Thoracic aorta (tissue), 2 donors: Measurements from ENCODE around the gene SYNGAP1. TPM values are rescaled to one million over a fixed set of nuclear protein-coding genes. Genes with fewer than 3 reads are reported as not detected.

ENCODE experiments used
- ATAC-seq: fragments of 150-250 bp; one replicate; pipeline ENCODE4 v1.8.0; 2017; ENCODE audit warnings: low read depth; ENCODE audit not compliant: insufficient number of reproducible peaks, low FRiP score
- DNase-seq: peaks from one replicate; pipeline ENCODE4 v3.0.0-alpha.2; 2020; ENCODE audit warnings: low spot score
- H3K27ac ChIP-seq, 2 donors: fragments of 200-600 bp; sonication (generic); 1 replicate in 1 of 2; 2 replicates in 1 of 2; pipeline ENCODE4 v1.5.1; 2016; ENCODE audit warnings: mild to moderate bottlenecking in 2 of 2, moderate library complexity in 2 of 2
- H3K27me3 ChIP-seq: fragments of 200-600 bp; sonication (generic); replicated peaks from 2 replicates; pipeline ENCODE4 v1.6.0; 2016; ENCODE audit warnings: mild to moderate bottlenecking; ENCODE audit not compliant: insufficient read depth
- H3K36me3 ChIP-seq: fragments of 200-600 bp; sonication (generic); one replicate; pipeline ENCODE4 v1.5.1; 2016
- H3K4me1 ChIP-seq, 2 donors: fragments of 200-600 bp; sonication (generic); 1 replicate in 1 of 2; 2 replicates in 1 of 2; pipeline versions ENCODE4 v1.5.1 to v1.6.0; 2016; ENCODE audit warnings: low read depth in 2 of 2, mild to moderate bottlenecking in 1 of 2; ENCODE audit not compliant: control insufficient read depth in 1 of 2
- H3K4me3 ChIP-seq: fragments of 200-600 bp; sonication (generic); 2 replicates; pipeline ENCODE4 v1.5.1; 2016; ENCODE audit warnings: mild to moderate bottlenecking
- H3K9me3 ChIP-seq: fragments of 200-600 bp; sonication (generic); 2 replicates; pipeline ENCODE4 v1.5.1; 2016
- total RNA-seq, 2 donors: library from RNA; depleted of rRNA; stranded (reverse); fragments of >200 nt; gene quantifications; one replicate each; pipeline versions ENCODE4 v1.1.0 to v1.2.3, GENCODE V29; 2016
- TF ChIP-seq, protein P1 (sequence below): fragments of 200-600 bp; sonication (generic); IDR thresholded peaks from one replicate; pipeline ENCODE4 v1.5.1; 2019; ENCODE audit warnings: antibody characterized with exemption

Gene SYNGAP1
- total RNA-seq, 2 donors from 2014 or later, result 16.2 to 24.6 TPM

DNA sequence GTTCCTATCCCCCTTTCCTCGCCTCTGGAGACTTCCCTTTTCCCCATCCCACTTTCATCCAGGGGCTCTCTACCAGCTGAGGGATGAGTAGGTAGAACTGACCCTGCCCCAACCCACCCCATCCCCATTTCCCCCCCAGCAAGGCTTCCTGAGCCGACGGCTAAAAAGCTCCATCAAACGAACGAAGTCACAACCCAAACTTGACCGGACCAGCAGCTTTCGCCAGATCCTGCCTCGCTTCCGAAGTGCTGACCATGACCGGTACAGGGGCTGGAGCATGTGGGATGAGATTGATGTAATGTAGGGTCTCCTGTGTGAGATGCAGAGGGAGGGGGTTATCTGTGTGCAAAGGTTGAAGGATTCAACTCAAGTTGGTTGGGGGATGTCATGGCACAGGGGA lies 12.7 kb downstream of the SYNGAP1 start:
- H3K27ac ChIP-seq, result no peak overlapping the region
- no peaks in the 10 kb centered on the region for H3K9me3 ChIP-seq
- peaks cover 9% of the 10 kb centered on the region for H3K36me3 ChIP-seq
- DNase-seq (no peak), ATAC-seq (no peak)
- H3K27me3 ChIP-seq, result no peaks in the 10 kb centered on the region
- H3K4me1 ChIP-seq, result peaks cover 6 to 47% of the 10 kb centered on the region in 2 donors
- no peak overlapping the region for H3K4me3 ChIP-seq
- TF ChIP-seq, protein P1, sequence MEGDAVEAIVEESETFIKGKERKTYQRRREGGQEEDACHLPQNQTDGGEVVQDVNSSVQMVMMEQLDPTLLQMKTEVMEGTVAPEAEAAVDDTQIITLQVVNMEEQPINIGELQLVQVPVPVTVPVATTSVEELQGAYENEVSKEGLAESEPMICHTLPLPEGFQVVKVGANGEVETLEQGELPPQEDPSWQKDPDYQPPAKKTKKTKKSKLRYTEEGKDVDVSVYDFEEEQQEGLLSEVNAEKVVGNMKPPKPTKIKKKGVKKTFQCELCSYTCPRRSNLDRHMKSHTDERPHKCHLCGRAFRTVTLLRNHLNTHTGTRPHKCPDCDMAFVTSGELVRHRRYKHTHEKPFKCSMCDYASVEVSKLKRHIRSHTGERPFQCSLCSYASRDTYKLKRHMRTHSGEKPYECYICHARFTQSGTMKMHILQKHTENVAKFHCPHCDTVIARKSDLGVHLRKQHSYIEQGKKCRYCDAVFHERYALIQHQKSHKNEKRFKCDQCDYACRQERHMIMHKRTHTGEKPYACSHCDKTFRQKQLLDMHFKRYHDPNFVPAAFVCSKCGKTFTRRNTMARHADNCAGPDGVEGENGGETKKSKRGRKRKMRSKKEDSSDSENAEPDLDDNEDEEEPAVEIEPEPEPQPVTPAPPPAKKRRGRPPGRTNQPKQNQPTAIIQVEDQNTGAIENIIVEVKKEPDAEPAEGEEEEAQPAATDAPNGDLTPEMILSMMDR, result no peak

- H3K27me3 ChIP-seq, result no peaks in the 10 kb centered on the region
- peaks cover 6 to 47% of the 10 kb centered on the region in 2 donors for H3K4me1 ChIP-seq
- no peaks in the 10 kb centered on the region for H3K9me3 ChIP-seq
- H3K27ac ChIP-seq, result no peak overlapping the region
- DNase-seq, result no peak
- no peak for ATAC-seq
- H3K36me3 ChIP-seq, result peaks cover 13% of the 10 kb centered on the region
- H3K4me3 ChIP-seq, result no peak overlapping the region
- TF ChIP-seq, protein P1, result no peak
Observed at GRCh38 chr6:33433001-33433543, 13.2 kb downstream of the SYNGAP1 start.

DNA sequence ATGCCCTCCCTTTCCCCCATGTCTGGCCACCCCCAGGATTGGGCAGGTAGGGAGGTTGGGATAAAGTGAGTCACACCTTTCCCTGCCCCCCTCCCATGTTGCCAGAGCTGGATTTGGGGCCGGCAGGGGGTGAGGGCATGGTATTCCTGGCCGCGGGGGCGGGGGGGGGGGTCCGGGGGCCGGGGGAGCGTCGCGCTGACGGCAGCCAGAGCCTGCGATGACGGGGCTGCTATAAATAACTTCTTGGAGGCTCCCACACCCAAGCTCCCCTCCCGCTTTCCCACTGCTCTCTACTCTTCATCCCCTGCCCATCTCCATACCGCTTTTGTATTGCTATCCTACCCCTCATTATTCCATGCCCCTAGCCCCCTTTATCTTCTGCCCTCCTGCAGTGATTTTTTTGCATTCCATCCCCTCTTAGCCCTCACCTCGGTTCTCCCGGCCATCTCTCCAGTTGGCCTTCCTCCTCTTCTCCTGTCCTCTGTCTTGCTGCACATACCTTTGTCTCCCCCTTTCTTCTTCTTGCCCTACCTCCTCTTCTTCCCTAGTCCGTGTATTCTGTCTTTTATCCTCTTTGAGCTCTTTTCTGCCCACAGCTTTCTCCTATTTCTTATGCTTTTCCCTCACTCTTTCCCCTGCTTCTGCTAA lies 13.8 kb downstream of the SYNGAP1 start:
- Histone ChIP-seq H3K36me3 (peaks cover 19% of the 10 kb centered on the region), H3K27ac (no peak overlapping the region), H3K9me3 (no peaks in the 10 kb centered on the region), H3K4me3 (no peak overlapping the region), H3K4me1 (peaks cover 1 to 41% of the 10 kb centered on the region in 2 donors), H3K27me3 (no peaks in the 10 kb centered on the region)
- DNase-seq, result no peak
- TF ChIP-seq, protein P1, result no peak
- peak; percentile 35 for ATAC-seq

DNA sequence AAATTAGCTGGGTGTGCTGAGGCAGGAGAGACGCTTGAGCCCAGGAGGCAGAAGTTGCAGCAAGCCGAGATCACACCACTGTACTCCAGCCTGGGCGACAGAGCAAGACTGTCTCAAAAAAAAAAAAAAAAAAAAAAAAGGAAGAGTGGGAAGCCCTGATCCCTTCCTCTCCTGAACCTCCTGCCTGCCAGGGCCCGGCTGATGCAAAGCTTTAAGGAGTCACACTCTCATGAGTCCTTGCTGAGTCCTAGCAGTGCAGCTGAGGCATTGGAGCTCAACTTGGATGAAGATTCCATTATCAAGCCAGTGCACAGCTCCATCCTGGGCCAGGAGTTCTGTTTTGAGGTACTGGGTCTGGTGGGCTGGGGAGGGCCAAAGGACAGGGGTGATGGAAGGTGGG lies 15.1 kb downstream of the SYNGAP1 start:
- DNase-seq (no peak), ATAC-seq (no peak)
- Histone ChIP-seq H3K27me3 (no peaks in the 10 kb centered on the region), H3K4me1 (peaks cover 0 to 31% of the 10 kb centered on the region in 2 donors), H3K36me3 (peaks cover 24% of the 10 kb centered on the region), H3K4me3 (no peak overlapping the region), H3K9me3 (no peaks in the 10 kb centered on the region), H3K27ac (no peak overlapping the region)
- TF ChIP-seq, protein P1, result no peak

DNA sequence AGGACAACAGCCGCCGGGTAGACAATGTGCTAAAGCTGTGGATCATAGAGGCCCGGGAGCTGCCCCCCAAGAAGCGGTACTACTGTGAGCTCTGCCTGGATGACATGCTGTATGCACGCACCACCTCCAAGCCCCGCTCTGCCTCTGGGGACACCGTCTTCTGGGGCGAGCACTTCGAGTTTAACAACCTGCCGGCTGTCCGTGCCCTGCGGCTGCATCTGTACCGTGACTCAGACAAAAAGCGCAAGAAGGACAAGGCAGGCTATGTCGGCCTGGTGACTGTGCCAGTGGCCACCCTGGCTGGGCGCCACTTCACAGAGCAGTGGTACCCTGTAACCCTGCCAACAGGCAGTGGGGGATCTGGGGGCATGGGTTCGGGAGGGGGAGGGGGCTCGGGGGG lies 17.8 kb downstream of the SYNGAP1 start:
- no peaks in the 10 kb centered on the region for H3K27me3 ChIP-seq
- ATAC-seq (no peak), DNase-seq (no peak)
- peaks cover 30% of the 10 kb centered on the region for H3K36me3 ChIP-seq
- TF ChIP-seq, protein P1, result no peak
- no peaks in the 10 kb centered on the region for H3K9me3 ChIP-seq
- no peak overlapping the region for H3K4me3 ChIP-seq
- H3K4me1 ChIP-seq, result peaks cover 0 to 13% of the 10 kb centered on the region in 2 donors
- no peak overlapping the region for H3K27ac ChIP-seq
